ENCODE data around the gene AUP1.

The AUP1 gene

DNA sequence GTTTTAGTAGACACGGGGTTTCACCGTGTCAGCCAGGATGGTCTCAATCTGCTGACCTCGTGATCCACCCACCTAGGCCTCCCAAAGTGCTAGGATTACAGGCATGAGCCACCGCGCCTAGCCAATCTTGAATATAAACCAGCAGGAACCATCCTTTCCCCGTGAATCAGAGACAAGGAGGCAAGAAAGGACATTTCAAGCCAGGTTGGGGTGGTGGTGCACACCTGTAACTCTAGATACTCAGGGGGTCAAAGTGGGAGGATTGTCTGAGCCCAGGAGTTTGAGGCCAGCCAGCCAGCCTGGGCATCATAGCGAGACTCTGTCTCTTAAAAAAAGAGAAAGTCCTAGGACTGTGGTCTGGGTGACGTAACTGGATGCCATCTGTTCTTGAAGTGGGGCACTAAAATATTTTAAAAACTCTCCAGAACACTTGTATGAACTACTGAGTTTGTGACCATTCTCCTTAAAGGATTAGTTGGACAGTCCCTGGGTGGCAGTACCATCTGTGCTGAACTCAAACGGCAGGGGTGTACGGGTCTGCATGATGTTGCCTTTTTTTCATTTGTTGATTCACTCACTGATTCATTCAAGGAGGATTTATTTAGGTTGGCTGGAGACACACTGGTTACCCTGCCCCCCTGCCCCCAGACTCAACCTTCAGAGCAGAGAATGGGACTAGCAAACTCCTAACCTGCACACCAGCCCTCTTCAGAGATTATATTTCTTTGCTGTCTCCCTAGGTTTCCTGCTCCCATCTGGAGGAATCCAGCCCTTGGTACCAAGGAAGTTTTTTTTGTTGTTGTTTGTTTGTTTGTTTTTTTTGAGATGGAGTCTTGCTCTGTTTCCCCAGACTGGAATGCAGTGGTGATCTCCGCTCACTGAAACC lies 18.2 kb downstream of the AUP1 start:
- H3K4me3 ChIP-seq (ENCODE audit: low read depth, low read length): no peak overlapping the region
- DNase-seq (ENCODE audit: low read depth, low spot score): no peak
- TF ChIP-seq, protein P1, sequence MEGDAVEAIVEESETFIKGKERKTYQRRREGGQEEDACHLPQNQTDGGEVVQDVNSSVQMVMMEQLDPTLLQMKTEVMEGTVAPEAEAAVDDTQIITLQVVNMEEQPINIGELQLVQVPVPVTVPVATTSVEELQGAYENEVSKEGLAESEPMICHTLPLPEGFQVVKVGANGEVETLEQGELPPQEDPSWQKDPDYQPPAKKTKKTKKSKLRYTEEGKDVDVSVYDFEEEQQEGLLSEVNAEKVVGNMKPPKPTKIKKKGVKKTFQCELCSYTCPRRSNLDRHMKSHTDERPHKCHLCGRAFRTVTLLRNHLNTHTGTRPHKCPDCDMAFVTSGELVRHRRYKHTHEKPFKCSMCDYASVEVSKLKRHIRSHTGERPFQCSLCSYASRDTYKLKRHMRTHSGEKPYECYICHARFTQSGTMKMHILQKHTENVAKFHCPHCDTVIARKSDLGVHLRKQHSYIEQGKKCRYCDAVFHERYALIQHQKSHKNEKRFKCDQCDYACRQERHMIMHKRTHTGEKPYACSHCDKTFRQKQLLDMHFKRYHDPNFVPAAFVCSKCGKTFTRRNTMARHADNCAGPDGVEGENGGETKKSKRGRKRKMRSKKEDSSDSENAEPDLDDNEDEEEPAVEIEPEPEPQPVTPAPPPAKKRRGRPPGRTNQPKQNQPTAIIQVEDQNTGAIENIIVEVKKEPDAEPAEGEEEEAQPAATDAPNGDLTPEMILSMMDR (IDR thresholded peaks at IDR 0.05; ENCODE audit: insufficient read depth, low read length, missing control alignments): no peak
- ChIA-PET CTCF (interaction anchor here (13.6 kb wide), 1 partner anchor 76 kb away, joined by 202 read pairs; no protein-coding TSS in a partner anchor), POLR2A (no interaction called here)

DNA sequence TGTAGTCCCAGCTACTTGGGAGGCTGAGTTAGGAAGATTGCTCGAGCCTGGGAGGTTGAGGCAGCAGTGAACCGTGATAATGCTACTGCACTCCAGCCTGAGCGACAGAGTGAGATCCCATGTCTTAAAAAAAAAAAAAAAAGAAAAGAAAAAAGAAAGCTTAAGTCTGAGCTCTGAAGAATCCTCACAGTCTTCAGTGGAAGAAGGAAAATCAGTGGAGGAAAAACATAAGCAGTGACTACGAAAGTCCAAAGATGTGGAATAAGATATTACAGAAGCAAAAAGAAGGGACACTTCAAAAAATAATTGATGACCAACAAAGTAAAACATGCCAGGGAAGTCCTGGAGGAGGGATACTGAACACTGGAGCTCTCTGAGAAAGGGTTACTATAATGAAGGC lies 19.2 kb downstream of the AUP1 start:
- H3K4me3 ChIP-seq (ENCODE audit: low read depth, low read length): no peak overlapping the region
- ChIA-PET POLR2A (no interaction called here), CTCF (interaction anchor here (2.7 to 13.6 kb wide), 2 partner anchors 28 to 77 kb away, joined by 18 to 202 read pairs; partner anchors contain the start of genes CCDC142 and TTC31)
- TF ChIP-seq, protein P1 (IDR thresholded peaks at IDR 0.05; ENCODE audit: insufficient read depth, low read length, missing control alignments): no peak
- DNase-seq (ENCODE audit: low read depth, low spot score): no peak

- ChIA-PET CTCF (interaction anchor here (0.7 to 13.6 kb wide), 9 partner anchors 10 to 79 kb away, joined by 3 to 202 read pairs (median 7); partner anchors contain the start of genes AUP1, CCDC142, HTRA2 and TTC31), POLR2A (interaction anchor here (0.9 to 1.0 kb wide), 2 partner anchors 8 to 76 kb away, joined by 3 to 4 read pairs; no protein-coding TSS in a partner anchor)
- TF ChIP-seq, protein P1 (IDR thresholded peaks at IDR 0.05; ENCODE audit: insufficient read depth, low read length, missing control alignments): no peak
- H3K4me3 ChIP-seq (ENCODE audit: low read depth, low read length): peak overlapping the region; percentile 100
- no peak for DNase-seq (ENCODE audit: low read depth, low spot score)
These were observed 21.5 kb downstream of the AUP1 start for GRCh38 chr2:74507926-74508520.

GRCh38 chr2:74507145-74507925 lies 22.2 kb downstream of the AUP1 start, which contains the start of gene PCGF1:
Gene PCGF1 (minus strand): TSS chr2:74507695. CDS start chr2:74507668, 27 bp downstream.
- POLR2A ChIA-PET: interaction anchor here (0.9 to 1.5 kb wide), 3 partner anchors 9 to 77 kb away, joined by 3 to 4 read pairs (median 3); no protein-coding TSS in a partner anchor
- TF ChIP-seq, protein P1 (IDR thresholded peaks at IDR 0.05; ENCODE audit: insufficient read depth, low read length, missing control alignments): peak; percentile 70
- peak within 1 kb of the TSS; percentile 100 for H3K4me3 ChIP-seq (ENCODE audit: low read depth, low read length)
- peak; percentile 87 for DNase-seq (ENCODE audit: low read depth, low spot score)
- CTCF ChIA-PET: interaction anchor here (0.7 to 13.6 kb wide), 11 partner anchors 10 to 80 kb away, joined by 3 to 202 read pairs (median 4); partner anchors contain the start of genes AUP1, CCDC142, HTRA2 and TTC31

DNA sequence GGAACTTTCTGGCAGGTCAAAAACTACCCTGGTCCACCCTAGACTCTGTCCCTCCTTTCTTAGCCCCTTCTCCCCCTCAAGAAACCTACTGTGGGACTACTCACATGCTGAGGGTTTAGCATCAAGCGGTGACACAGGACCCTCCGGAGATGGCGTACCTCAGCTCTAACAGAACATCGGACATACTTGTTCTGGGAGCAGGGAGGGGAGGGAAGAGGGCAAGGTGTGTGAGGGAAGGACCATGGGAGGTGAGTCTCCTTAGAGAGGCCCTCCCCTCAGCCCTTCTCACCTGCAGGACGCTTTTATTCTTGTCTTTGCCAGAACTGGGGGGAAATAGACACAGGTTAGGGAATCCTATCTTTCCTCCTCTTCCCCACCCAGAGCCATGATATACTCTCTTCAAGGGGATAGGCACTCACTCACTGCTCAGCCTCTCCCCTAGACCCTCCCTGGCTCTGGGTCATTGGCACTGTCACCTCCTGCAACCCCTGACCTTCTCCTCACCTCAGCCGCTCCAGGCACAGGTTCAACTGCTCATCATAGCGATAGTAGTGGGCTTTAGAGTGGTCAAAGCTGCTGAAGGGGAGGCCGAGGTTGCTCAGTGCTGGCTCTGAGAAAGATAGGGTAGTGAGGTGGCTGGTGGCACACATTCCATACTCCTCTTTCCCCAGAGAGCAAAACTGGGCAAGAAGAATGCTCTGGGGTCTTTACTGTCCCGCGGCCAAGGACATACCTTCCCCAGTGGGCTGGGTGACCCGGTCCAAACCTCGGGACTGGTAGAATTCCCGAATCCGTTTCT lies 23.9 kb downstream of the AUP1 start:
- peak overlapping the region; percentile 24; the same call in 1 of the 2 replicates for H3K4me3 ChIP-seq (ENCODE audit: low read depth, low read length)
- TF ChIP-seq, protein P1 (IDR thresholded peaks at IDR 0.05; ENCODE audit: insufficient read depth, low read length, missing control alignments): no peak
- DNase-seq (ENCODE audit: low read depth, low spot score): no peak
- CTCF ChIA-PET: interaction anchor here (0.5 to 13.6 kb wide), 7 partner anchors 22 to 276 kb away, joined by 3 to 202 read pairs (median 7); partner anchors contain the start of genes AUP1, CCDC142, HTRA2 and TTC31
- POLR2A ChIA-PET: interaction anchor here (0.7 kb wide), 1 partner anchor 681 kb away, joined by 3 read pairs; no protein-coding TSS in a partner anchor

Data from AG04449 (cell line).